ENCODE measurements around the gene SSC5D.

SSC5D gene

DNA sequence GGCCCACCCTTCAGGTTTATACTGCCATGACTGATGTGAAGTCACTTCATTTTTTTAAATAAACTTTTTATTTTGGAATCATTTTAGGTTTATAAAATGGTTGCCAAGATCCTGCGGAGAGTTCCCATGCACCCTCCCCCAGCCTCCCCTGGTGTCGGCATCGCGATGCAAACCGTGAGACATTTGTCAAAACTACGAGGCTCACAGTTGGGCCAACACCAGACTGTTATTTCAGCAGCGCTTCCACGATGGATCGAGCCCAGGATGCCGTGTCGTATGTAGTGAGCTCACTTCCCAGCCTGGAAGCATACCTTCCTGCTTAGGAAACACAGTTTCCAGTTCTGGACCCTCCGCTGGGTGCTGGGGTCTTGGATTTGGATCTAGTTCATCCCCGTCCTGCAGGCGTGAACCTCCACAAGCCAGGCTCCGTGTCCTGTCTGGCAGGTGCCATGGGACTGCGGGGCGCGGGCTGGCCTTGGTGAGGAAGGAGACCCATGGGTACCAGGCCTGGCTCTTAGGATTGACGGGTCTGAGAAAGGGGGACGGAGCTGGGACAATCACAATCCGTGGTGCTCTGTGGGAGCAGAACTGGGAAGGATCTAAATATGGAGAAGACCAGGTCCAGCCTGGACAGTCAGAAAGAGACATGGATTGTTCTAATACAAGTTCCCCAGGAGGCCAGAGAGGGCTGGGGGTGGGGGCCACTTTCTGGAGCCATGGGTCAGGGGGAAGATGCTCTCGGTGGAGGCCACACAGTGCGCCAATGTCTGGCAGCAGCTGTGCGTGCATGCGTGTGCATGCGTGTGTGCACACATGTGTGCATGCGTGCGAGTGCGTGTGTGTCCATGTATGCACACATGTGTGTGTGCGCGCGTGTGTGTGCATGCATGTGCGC lies 51.1 kb downstream of the SSC5D start:
- FAIRE-seq = no peak

DNA sequence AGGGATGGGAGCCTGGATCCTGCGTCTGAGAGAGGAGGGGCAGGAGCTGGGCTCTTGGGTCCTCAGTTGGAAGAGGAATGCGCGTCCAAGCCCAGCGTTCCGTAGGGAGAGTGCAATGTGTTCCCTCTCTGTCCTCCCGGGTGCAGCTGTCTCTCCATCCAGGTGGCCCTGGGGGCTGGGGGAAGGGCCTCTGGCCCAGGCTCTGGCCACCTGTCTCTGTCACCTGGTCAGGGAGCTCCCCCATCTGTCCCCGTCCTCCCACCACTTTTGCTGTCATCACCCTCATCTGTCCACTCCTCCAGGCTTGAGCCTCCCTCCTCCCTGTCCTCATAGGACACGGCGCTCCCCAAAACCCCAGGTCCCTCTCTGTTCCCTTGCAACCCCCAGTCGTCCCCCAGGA lies 52.4 kb downstream of the SSC5D start:
- no peak for FAIRE-seq

DNA sequence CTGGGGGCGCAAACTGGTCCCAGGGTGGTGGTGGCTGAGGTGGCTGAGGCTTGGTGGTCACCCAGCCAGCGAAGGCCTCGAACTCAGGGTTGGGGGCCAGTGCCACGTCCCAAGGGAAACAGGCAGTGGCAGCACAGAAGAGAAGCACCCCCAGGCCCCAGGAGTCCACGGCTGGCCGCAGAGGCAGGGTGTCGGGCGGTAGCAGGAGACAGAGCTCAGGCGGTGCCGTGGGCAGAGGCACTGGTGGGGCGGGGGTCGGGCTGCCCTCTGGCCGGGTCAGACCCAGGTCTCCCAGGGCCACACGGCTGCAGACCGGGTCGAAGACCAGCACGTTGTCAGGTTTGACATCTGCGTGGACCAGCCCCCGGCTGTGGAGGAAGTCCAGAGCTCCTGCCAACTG lies 52.9 kb downstream of the SSC5D start:
- FAIRE-seq = no peak

DNA sequence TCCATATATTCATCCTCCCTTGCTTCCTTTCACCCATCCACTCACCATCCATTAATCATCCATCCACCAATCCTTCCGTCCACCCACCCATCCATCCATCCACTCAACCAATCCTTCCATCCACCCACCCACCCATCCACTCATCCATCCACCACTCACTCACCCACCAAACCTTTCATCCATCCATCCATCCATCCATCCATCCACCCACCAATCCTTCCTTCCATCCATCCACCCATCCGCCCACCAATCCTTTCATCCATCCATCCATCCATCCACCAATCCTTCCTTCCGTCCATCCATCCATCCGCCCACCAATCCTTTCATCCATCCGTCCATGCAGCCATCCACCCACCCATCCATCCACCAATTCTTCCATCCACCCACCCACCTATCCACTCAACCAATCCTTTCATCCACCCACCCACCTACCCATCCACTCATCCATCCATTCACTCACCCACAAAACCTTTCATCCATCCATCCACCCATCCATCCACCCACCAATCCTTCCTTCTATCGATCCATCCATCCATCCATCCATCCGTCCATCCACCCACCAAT lies 54.1 kb downstream of the SSC5D start:
- FAIRE-seq = no peak

DNA sequence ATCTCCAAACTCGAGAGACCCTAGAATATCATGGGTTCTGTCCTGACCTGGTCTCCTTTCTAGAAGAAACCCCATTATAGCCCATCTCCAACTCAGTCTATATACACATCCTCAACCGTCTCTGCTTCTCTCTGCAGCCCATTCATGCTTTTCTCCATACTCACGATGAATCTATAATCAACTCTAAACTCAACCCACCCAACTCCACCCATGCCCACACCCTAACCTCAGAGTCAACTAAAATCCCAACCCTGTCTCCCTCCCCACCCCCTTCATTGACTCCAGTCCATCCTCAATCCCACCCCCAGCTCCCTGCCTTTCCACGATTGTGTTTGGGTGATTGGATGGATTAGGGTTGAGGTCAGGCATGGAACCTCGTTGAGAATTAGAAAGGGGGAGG lies 55.3 kb downstream of the SSC5D start:
- no peak for FAIRE-seq

DNA sequence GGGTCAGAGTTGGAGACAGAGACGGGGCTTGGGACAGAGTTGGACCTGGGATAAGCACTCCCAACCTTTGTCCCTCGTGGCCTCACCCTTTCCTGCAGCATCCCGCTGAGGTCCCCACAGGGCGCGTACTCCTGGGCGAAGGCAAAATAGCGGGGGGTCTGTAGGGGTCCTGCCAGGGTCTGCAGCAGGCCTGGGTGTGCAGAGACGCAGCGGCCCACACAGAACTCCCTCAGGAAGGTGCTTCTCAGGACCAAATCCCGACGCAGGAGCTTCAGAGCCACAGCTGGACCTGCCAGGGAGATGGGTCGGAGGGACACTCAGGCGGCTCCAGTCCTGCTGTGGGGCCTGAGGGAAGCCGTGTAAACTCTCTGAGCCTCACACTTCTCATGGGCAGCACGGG lies 55.8 kb downstream of the SSC5D start:
- no peak for FAIRE-seq

DNA sequence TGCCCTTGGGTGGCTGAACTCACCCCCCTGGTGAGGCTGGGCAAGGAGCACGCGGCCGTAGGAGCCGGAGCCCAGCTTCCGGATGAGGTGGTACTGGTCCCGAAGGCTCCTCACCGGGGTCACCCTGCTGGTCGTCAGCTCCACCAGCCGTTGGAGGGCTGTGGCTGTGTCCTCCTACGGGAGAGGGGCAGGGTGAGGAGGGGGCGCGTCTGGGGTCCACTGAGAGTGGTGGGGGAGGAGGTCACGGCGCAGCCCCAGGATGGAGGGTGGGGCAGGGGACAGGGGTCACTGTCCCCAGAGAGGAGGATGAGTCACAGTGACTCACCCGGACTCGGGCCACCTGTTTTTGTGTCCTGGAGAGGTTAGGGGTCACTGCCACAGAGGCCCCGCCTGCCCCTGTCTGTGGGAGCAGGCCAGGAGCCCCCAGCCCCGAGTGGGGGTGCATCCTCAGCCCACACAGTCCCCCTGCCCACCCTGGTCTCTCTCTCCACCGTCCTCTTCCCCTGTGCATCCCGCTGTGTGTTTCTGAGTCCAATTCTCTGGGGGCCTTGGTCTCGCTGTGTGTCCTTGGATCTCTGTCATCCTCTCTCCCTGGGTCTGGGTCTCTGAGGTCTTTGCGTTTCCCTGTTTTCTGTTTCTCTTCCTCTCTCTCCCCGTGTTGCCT lies 56.7 kb downstream of the SSC5D start:
- FAIRE-seq = no peak

DNA sequence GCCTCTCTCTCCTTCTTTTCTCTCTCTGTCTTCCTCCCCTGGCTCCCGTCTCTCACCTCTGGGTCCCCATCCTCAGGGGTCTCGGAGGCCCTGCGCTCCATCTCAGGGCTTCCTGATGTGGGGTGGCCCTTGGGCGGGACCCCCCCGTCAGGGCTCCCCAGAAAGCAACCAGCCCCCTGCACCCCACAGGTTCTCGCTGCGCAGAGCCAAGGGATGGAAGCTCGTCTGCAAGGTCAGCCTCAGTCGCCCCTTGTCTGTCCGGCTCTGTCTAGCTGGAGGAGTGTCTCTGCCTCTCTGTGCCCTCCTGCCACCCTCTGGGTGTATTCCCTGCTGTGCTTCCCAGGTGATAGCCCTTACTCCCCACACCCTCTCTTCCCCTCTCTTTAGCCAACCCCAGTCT lies 57.2 kb downstream of the SSC5D start, which contains the start of gene SBK3:
TSS of gene SBK3 (minus strand) at position 101 of the 400 bp plus-strand sequence. CDS start at position 101, 0 bp downstream.
- no peak for FAIRE-seq

DNA sequence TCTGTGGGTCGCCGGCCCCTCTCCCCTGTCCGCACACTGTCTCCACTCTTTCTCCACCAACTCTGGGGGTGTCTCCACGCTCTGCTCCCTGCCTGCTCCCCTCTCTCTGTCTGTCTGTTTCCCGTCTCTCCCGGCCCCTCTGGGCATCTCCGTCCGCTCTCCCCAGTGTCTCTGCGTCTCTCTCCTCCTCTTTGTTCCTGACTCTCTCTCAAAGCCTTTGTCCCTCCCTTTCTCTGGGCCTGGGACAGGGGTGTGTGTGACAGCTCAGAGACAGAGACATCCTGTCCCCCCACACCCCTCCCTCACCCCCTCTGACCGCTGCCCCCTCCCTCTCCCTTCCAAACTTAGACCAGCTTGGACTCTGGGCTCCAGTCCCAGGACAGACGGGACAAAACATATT lies 57.8 kb downstream of the SSC5D start:
- no peak for FAIRE-seq

DNA sequence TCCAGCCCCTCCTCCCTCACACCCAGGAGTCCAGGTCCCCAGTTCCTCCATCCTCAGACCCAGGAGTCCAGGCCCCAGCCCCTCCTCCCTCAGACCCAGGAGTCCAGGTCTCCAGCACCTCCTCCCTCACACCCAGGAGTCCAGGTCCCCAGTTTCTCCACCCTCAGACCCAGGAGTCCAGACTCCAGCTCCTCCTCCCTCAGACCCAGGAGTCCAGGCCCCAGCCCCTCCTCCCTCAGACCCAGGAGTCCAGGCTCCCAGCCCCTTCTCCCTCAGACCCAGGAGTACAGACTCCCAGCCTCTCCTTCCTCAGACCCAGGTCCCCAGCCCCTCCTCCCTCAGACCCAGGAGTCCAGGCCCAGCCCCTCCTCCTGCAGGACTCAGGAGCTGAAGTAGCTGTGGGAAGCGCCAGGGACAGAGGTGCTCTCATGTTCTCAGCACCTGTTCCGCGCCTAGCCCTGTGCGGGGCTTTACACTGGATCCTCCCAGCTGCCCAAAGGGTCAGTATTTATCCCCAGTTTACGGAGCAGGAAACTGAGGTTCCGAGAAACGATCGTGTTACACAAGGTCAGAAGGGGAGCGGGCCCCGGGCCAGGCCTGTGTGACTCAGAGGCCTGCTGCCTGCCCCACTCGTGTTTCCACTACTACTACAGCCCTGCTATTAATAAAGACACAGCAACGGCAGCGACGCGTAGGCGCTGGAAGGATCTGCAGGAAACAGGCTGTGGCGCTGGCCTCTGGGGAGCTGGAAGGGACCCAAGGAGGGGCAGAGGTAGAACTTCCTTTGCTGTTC lies 58.8 kb downstream of the SSC5D start:
- no peak for FAIRE-seq

DNA sequence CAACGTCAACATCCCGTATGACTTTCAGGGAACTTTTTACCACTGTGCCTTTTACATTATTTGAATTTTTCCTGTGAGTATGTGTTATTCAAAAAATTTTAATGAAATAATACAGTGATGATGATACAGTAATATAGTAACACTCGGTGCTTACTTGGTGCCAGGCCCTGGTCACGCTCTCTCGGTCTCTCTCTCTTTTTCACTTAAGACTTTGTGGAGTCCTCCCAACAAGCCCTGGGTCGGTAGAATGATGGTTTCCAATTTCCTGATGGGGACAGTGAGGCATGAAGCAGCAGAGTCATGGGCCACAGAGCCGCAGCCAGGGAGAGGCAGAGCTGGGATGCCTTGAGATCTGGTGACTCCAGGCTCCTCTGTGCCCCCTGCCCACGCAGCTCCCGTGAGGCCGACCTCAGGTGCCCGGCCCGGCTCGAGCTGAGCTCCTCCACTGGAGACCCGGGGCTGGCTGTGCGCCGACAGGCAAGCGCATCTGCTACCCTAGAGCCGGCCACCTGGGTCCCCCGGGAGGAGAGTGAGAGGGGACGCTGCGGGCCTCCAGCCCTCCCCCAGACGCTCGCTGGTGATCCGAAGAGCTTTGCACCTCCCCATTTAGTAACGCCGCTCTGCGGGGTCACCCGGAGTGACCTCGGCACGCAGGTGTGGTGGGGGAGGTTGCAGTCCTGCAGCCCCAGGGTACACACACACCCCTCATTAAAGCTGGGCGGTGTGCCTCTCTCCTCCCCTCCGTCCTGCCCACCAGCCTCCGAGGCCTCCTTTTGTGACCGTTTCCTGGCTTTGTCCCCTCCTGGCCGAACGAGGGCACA lies 61.5 kb downstream of the SSC5D start:
- peak; percentile 94 for FAIRE-seq

DNA sequence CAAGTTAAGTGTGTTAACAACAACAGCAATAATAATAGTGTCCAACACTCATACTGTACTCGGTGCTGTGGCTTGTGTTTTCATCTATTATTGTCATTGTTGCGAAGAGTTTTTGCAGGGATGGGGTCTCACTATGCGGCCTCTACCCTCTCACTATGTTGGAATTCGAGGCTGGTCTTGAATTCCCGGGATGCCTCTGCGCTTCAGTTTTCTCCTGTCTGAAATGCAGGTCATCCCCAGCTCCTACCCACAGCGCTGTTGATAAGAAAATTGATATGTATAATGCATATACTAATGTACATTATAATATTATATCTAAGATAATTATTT lies 62.0 kb downstream of the SSC5D start:
- no peak for FAIRE-seq

DNA sequence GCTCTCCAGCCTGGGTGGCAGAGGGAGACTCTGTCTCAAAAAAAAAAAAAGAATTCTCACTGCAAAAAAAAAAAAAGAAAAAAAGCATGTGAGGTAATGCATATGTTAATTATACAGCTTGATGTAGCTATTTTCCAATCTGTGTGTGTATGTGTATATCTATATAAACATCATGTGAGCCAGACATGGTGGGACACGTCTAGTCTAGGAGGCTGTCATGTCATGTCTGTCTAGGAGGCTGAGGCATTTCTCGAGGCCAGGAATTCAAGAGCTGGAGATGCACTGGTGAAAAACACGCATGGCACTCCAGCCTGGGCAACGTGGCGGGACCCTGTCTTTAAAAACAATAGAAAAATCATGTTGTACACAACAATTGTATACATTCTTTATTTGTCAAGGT lies 64.0 kb downstream of the SSC5D start:
- no peak for FAIRE-seq

DNA sequence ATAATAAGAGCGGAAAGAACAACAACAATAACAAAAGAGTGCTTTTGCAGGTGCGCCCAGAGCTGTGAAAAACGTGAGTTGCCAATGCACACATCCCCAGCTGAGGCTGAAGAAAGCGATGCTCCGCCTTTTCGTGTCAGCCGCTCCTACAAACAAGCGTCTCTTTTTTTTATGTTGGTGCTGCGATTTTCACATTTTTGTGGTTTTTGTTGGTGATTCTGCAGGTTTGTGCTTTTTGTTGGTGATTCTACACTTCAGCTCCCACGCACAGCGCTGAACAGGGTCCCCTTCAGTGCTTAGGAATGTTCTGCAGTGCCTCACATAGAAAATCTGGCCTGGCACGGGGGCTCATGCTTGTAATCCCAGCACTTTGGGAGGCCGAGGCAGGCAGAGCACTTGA lies 64.4 kb downstream of the SSC5D start:
- no peak for FAIRE-seq

DNA sequence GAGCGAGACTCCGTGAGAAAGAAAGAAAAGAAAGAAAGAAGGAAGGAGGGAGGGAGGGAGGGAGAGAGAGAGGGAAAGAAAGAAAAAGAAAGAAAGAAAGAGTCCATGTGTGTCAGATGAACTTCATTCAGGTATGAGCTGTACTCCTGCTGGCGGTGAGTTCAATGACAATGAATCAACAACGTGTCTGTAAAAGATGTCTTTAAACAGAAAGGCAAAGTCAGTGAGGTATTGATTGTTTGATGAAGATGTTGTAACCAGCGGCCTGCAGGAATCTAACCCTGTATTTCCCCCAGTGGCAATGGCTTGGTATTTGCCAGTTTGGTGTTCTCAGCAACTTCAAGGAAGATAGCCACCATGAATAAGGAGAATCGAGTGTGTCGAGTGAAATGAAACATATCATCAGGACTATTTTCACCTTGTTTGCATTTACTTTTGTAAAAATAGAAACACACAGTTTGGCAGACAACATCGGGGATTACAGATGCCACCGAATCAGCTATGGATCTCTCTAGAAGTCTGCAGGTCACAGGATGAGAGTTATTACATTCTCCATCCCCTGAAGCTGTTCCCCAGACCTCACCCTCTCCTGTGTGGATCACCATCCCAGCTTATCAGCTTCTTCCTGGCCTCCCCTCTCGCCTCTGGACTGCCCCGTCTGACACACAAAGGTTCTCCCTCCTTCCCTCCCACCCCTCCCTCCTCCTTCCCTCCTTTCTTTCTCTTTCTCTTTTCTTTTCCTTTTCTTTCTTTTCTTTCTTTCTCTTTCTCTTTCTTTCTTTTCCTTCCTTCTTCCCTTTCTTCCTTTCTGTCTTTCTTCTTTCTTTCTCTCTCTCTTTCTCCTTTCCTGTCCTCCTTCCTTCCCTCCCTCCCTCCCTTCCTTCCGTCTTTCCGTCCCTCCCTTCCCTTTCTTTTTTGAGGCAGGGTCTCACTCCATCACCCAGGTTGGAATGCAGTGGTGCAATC lies 65.3 kb downstream of the SSC5D start:
- FAIRE-seq = no peak

DNA sequence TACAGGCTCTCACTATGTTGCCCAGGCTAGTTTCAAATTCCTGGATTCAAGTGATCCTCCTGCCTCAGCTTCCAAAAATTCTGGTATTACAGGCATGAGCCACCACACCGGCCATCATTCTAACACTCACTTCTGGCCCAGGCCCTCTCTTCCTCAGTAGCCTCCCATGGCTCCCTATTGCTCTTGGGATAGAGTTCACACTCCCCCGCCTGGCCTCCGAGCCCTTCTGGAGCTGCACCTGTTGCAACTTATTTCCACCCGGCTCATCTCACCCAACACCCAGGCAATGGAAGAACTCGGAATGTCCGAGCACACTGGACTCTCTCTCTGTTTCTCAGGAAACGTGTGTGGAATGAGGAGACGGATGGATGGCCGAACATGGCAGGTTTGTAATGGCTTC lies 66.1 kb downstream of the SSC5D start:
- FAIRE-seq = no peak

DNA sequence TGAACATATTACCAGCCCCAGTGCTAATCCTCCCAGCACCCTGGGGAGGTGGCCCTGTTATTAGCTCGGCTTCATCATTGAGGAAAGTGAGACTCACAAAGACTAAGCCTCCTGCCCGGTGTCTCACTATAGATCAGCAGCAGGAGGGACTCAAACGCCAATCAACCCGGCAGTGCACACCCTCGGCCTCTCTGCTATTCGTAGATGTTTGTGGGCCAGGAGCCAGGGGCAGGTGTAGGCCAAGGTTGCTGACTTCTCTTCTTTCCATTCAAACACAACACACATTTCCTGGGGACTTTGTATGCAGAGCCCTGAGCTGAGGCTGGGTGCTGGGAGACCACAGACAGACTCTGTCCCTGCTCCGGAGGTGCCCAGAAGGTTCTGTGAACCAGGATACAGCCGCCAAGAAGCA lies 66.5 kb downstream of the SSC5D start:
- no peak for FAIRE-seq

DNA sequence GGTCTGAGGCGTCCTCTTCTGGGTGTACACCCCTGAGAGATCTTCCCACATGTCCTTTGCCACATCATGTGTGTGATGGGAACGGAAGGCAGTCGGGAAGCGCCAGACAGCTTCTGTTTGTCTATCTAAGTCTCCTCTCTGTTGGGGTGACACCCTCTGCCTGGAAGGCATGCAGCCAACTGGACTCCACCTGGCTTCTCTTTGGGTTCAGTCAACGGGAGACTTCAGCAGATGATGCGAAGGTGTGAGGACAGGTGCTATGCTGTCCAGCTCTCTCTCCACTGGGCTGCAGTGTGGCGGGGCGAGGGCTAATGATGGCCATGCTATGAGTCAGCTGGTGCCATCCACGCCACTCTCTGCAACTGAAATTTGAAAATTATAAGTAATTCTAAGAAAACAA lies 71.4 kb downstream of the SSC5D start:
- FAIRE-seq = no peak

DNA sequence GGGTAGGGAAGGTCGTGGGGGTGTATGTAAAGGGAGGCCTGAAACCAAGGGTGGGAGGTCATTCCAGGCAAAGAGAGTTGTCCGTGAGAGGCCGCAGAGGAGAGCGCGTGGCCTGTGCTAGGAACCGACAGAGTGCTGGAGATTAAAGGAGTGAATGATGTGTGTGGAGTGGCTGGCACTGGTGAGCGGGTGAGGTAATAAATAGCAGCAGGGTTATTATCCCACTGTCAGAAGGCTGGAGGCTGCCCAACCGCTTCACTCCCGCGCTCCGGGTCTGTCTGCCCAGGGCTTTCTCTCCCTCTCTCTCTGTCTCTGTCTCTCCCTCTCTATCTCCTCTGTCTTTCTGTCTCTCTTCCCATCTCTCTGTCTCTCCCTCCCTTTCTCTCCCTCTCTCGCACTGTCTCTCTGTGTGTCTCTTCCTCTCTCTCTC lies 75.0 kb downstream of the SSC5D start:
- no peak for FAIRE-seq

DNA sequence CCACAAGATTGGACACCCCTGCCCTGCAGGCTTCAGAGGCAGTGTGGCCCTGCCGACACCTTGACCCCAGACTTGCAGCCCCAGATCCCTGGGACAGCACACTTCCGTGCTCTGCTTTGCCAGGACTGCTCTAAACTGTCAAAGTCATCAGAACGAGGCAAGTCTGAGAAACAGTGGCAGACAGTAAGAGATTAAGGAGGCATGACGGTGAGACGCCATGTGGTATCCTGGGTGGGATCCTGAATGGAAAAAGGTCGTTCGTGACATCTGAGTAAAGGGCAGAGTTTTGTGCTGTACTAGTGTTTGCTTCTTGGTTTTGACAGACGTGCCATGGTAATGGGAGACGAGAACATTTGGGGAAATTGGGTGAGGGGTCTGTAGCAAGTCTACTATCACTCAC lies 78.6 kb downstream of the SSC5D start:
- no peak for FAIRE-seq

DNA sequence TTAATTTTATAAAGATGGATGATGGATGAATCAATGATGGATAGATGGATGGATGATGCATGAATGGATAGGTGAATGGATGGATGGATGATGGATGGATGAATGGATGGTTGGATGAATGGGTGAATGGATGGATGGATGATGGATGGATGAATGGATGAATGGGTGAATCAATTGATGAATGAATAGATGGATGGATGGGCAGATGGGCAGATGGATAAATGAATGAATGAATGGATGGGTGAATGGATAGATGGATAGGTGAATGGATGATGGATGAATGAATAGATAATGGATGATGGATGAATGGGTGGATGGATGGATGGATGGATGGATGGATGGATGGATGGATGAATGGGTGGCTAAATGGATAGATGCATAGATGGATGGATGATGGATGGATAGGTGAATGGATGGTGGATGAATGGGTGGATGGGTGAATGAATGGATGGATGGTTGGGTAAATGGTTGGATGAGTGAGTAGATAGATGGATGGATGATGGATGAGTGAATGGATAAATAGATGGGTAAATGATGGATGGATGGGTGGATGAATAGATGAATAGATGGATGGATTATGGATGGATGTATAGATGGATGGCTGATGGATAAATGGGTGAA lies 79.6 kb downstream of the SSC5D start:
- no peak for FAIRE-seq

All from A204.1 (cell line).